ENCODE results near the gene MRPL9.
A peak's percentile ranks its signal among the peaks of the same experiment; 100 is the strongest.

Gene MRPL9

GRCh38 chr1:151762941-151763921 is at the start of gene MRPL9:
Gene MRPL9 (minus strand): TSS chr1:151763496. CDS start chr1:151763479, 17 bp downstream.
- DNase-seq: peak; percentile 81

- no peak for DNase-seq
Observed at GRCh38 chr1:151811181-151811580, 47.9 kb upstream of the MRPL9 start.

- DNase-seq: no peak
Observed at GRCh38 chr1:151809985-151810556, 46.8 kb upstream of the MRPL9 start.

GRCh38 chr1:151809290-151809984 is 46.1 kb upstream of the MRPL9 start:
- DNase-seq: peak; percentile 26

GRCh38 chr1:151807766-151808165 is 44.5 kb upstream of the MRPL9 start:
- DNase-seq: no peak

GRCh38 chr1:151807131-151807530 is 43.8 kb upstream of the MRPL9 start:
- no peak for DNase-seq

- no peak for DNase-seq
Observed at GRCh38 chr1:151806170-151806569, 42.9 kb upstream of the MRPL9 start.

GRCh38 chr1:151805066-151805820 is 41.9 kb upstream of the MRPL9 start, which contains the start of gene LINGO4:
Gene LINGO4 (minus strand): TSS chr1:151805419. CDS start chr1:151802704, 2,715 bp downstream.
- DNase-seq: no peak

GRCh38 chr1:151803915-151804314 is 40.6 kb upstream of the MRPL9 start:
- DNase-seq: no peak

GRCh38 chr1:151803164-151803563 is 39.9 kb upstream of the MRPL9 start:
- DNase-seq: no peak

GRCh38 chr1:151802372-151802771 is 39.1 kb upstream of the MRPL9 start:
- DNase-seq: no peak

GRCh38 chr1:151801846-151802245 is 38.5 kb upstream of the MRPL9 start:
- no peak for DNase-seq

- no peak for DNase-seq
Observed at GRCh38 chr1:151801310-151801820, 38.1 kb upstream of the MRPL9 start.

- no peak for DNase-seq
Observed at GRCh38 chr1:151800830-151801229, 37.5 kb upstream of the MRPL9 start.

- peak; percentile 84 for DNase-seq
Observed at GRCh38 chr1:151799179-151800022, 36.1 kb upstream of the MRPL9 start.

- no peak for DNase-seq
Observed at GRCh38 chr1:151798571-151798970, 35.3 kb upstream of the MRPL9 start.

GRCh38 chr1:151790940-151791651 is 27.8 kb upstream of the MRPL9 start:
- peak; percentile 3 for DNase-seq

GRCh38 chr1:151790071-151790939 is 27.0 kb upstream of the MRPL9 start, which contains the start of gene TDRKH:
Gene TDRKH (minus strand): TSS chr1:151790500. CDS start chr1:151783022, 7,478 bp downstream.
- peak; percentile 99 for DNase-seq

GRCh38 chr1:151787689-151788088 is 24.4 kb upstream of the MRPL9 start:
- no peak for DNase-seq

GRCh38 chr1:151783796-151784195 is 20.5 kb upstream of the MRPL9 start:
- DNase-seq: no peak

All from NCI-H2227 treated with DMSO at 0.1 percent for 48 hours (cell line).